Ammon's horn (tissue), 1 donor: Measurements from ENCODE around the gene ZNF646.

Experiments
- DNase-seq: peaks from one replicate; pipeline ENCODE4 v3.0.0-alpha.2; 2016; ENCODE audit warnings: low spot score

ZNF646 gene

DNA sequence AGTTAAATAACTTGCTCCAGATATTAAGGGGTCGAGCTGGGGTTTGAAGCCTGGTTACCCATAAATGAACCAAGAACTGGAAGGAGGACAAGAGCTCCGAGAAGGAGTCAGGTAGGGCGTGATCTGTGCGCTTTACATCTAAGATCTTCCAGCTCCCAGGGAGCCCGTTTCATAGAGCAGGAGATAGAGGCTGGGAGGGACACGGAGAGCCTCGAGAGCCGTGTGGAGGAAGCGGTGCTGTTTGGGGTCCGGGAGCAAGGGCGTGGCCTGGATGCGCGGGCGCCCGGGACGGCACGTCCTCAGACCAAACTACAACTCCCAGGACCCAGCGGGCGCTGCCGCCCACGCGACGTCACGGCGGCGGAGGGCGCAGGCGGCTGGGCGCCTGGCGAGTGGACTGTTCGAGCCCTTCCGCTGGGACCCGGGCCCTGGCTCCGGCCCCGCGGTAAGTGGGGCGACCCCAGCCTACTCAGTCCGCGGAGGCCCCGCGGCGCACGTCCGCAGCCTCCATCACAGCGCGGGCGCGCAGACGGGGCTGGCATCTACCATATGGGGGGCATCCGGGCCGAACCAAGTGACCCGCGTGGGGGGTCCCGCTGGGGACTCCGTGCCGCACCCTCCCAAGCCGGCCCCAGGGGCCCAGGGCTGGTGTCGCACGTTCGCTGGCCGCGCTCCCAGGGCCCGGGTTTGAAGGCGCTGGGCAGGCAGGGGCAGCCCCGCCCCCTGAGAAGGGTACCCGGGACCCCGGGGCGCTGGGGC is 34.0 kb downstream of the ZNF646 start, which contains the start of gene BCKDK:
TSS of gene BCKDK (plus strand) at position 352 of the 759 bp plus-strand sequence. CDS start 838 bp downstream, outside the sequence.
- peak; percentile 86 for DNase-seq

DNA sequence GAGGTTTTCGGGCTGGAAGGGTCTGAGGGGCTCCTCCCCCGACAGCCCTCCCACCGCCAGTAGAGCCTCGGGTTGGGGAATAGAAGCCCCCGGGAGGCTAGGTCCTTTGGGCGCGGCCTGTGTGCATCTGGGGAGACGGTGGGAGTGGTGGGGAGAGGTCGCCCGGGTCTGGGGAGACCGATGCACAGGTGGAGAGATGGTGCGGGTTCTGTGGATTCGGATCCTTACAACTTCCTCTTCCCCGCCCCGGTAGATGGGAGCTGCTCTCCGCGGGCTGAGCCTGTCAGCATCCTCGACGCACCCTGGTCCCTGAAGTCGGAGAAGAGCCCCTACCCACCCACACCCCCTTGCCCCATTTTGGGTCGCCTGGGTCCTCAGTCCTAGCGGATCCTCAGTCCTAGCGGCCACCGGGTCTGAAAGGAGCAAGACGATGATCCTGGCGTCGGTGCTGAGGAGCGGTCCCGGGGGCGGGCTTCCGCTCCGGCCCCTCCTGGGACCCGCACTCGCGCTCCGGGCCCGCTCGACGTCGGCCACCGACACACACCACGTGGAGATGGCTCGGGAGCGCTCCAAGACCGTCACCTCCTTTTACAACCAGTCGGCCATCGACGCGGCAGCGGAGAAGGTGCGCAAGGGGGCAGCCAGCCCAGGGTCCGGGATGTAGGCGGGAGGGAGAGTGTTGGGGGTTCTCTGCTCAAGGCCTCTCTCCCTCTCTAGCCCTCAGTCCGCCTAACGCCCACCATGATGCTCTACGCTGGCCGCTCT is 34.8 kb downstream of the ZNF646 start:
- no peak for DNase-seq

DNA sequence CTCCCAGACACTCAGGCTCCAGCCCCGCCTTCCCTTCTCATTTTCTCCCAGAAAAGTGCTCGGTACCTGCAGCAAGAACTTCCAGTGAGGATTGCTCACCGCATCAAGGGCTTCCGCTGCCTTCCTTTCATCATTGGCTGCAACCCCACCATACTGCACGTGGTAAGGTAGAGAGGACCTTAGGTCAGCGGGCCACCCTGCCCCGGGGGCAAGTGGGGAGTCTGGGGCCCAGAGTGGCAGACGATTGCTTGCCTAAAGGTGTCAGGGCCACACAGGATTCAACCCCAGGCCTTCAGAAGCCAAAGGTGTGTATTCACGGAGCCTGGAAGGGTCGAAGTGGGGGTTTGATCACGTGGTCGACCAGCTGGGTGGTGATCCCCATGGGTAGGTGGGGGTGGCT is 35.4 kb downstream of the ZNF646 start:
- DNase-seq, result no peak

DNA sequence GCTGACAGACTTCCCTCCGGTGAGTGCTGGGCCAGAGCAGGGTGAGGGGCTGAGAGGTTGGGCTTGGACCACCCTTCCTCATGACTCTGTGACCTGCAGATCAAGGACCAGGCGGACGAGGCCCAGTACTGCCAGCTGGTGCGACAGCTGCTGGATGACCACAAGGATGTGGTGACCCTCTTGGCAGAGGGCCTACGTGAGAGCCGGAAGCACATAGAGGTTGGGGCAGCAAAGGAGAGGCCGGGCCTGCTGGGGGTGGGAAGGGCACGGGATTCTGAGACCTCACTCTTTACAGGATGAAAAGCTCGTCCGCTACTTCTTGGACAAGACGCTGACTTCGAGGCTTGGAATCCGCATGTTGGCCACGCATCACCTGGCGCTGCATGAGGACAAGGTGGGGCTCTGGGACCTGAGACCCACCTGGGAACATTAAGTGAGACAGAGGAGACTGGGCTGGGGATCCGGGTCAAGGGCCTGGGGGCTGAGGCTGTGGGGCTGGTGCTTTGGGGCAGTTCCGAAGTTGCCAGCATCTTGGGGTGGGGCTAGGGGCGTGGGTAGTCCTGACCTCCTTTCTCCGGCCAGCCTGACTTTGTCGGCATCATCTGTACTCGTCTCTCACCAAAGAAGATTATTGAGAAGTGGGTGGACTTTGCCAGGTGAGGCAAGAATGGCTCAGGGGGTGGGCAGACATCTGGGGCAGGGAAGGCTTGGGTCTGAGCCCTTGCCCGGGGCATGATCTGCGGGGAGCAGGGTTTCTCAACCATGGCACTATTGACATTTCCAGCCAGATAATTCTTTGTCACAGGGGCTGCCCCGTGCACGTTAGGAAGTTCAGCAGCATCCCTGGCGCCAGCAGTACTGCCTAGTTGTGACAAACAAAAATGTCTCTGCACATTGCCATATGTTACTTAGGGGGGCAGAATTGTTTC is 36.1 kb downstream of the ZNF646 start:
- DNase-seq, result no peak

DNA sequence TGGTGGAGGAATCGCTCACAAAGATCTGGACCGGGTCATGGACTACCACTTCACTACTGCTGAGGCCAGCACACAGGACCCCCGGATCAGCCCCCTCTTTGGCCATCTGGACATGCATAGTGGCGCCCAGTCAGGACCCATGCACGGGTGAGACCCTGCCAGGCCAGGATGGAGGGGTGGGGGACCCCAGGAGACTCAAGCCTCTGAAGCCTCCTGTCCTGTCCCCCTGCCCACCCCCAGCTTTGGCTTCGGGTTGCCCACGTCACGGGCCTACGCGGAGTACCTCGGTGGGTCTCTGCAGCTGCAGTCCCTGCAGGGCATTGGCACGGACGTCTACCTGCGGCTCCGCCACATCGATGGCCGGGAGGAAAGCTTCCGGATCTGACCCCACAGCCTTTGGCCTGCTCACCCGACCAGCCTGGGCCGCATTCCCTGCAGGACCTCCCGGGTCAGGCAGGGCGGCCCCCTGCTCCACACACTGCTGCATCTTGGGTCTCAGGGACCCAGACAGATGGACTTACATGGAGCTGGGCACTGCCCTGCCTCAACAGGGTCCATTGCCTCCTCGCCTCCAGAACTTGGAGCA is 37.8 kb downstream of the ZNF646 start:
- DNase-seq, result no peak

DNA sequence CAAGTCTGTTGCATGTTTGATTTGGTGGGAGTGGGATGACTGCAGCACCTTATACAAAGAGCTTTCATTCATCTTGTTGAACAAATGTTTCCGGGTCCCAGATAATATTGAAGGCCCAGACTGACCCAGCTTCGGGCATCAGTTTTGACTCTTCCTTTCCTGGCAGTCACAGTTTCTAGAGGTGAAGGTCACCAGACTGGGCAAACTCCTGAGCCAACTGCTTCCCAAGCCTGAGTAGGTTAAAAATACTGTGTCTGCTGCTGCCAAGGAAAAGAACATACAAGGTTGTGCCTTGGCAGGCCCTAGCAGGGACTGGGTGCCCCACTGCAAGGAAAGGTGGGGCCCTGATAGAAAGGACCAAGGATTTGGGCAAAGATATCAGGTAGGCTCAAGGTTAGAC is 38.5 kb downstream of the ZNF646 start:
- DNase-seq, result no peak

DNA sequence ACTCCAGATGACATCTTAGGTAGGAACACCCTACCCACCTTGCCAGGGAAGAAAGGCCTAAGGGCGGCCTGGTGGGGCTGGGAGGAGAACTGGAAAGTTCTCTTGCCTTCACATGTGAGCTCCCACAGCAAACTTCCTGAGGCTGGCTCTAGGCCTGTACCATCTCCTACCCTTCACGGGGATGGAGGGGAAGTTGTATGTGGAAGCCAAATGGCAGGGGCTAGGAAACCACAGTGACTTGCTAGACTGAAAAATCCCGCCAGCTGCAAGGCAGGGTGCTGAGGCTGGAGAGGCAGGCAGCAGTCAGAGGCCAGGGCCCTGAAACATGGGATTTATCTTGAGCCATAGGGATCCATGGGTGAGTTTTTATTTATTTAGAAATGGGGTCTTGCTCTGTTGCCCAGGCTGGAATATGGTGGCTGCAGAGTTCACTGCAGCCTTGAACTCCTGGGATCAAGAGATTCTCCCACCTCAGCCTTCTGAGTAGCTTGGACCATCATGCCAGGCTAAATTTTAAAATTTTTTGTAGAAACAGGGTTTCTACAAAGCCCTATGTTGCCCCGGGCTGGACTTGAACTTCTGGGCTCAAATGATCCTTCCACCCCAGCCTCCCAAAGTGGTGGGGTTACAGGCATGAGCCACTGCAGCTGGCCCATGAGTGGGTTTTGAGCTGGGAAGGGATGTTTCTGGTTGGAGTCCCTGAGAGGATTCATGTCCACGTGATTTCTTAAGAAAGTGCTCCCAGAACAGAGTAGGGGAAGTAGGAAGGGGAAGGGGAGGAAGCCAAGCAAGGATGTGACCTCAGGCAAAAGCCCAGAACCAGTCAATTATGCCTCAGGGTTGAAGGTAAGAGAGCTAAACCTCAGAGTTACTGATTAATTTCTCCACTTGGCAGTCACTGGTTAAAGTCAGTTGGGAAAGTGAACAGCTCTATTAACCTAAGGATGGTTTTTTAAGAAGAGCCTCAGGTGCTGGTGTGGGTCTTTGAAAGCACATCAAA is 39.2 kb downstream of the ZNF646 start:
- DNase-seq, result peak; percentile 55

DNA sequence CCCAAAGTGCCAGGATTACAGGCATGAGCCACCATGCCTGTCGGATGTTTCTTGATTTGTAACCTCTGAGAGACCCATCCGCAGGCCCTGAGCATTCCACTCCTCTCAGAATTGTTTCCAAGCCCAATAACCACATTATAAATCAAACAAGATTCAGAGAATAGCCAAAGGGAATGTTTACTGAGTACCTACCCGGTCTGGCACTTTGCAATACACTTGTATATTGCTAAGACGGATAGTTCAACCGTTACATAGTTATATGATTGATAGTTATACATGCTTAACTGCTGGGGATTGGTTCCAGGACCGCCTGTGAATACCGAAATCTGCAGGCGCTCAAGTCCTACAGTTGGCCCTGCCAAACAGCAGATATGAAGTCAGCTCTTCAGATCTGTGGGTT is 40.2 kb downstream of the ZNF646 start:
- DNase-seq, result no peak

DNA sequence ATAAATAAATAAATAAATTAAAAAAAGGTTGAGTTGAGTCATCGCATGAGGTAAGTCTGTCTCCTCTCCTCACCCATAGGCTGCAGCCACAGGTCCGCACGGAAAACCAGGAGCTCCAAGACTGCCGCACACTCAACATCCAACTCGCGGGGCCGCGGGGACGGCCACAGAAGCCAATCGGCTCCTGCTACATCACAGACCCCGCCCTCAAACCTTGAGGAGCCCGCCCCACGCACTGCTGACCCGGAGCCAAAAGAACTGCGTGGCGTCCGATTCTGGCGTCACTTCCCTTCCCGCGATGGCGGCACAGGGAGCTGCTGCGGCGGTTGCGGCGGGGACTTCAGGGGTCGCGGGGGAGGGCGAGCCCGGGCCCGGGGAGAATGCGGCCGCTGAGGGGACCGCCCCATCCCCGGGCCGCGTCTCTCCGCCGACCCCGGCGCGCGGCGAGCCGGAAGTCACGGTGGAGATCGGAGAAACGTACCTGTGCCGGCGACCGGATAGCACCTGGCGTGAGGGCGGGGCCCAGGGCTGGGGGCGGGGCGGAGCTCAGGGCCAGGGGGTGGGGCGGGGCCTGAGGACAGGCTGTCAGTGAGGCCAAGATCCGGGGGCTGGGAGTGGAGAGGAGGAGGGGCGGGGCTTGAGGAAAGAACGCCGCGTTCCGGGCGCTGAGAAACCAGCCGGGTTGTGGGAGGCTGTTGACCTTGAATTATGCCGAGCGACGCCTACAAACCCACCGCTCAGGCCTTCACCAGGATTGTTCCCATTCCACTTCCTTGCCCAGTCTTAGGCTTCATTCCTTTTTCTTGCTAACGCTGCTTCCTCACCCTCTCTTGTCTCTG is 43.4 kb downstream of the ZNF646 start, which contains the start of gene KAT8:
TSS of gene KAT8 (plus strand) at position 281 of the 839 bp plus-strand sequence. CDS start at position 299, 18 bp downstream.
- peak; percentile 99 for DNase-seq

DNA sequence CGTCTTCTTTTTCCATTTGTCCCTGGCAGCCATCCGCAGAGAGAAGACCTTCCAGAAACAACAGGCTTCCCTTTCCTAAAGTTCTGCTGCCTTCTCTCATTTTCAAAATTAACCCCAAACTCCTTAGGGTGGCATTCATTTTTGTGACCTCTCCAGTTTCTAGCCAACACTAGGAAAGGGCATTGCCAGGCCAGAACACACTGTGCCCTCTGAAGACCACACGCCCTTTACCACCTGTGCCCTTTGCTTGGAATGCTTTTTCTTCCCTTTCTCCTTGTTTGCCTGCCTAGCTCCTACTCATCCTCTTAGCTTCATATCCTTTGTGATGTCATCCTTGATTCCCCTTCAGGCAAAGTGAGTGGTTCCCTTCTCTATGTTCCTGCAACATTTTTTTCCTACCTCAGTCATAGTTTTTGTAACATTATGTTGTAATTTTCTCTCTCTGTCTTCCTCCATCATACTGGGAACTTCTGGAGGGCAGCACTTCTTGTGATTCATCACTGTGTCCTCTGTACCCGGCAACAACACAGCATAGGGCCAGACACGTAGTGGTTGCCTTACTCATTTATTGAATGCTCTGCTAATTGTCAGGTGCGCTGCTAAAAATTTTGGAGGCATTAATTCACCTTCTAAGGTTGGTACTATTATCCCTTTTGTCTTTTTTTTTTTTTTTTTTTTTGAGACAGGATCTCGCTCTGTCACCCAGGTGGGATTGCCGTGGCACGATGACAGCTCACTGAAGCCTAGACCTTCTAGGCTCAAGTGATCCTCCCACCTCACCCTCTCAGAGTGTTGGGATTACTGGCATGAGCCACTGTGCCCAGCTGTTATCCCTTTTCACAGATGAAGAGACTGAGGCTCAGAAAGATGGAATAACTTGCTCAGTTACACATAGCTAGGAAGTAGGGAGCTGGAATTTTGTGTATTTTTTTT is 44.3 kb downstream of the ZNF646 start:
- DNase-seq, result no peak

DNA sequence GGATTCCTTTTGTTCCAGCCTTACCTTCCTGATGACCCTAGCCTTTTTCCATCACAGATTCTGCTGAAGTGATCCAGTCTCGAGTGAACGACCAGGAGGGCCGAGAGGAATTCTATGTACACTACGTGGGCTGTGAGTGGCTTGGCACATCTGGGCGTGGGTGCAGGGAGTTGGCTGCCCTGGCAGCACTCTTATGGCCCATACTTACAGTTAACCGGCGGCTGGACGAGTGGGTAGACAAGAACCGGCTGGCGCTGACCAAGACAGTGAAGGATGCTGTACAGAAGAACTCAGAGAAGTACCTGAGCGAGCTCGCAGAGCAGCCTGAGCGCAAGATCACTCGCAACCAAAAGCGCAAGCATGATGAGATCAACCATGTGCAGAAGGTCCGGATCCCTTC is 45.9 kb downstream of the ZNF646 start:
- no peak for DNase-seq

DNA sequence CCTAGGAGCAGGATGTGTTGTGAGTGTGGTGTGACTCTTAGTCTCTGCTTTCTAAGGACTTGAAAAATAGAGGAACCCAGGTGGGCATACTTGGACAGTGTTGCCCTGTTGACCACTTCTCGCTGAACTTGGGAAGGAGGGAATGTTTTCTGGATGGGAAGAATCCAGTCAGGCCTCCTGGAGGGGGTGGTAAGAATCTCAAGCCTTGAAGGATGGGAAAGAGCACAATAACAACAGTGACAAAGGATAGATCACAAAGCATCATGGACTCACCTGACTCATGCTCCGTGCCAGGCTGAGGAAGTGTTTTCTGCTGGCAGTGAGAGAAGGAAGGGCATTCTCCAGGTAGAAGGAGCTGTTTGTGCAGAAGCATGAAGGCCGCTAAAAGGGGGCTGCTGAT is 51.6 kb downstream of the ZNF646 start:
- no peak for DNase-seq

DNA sequence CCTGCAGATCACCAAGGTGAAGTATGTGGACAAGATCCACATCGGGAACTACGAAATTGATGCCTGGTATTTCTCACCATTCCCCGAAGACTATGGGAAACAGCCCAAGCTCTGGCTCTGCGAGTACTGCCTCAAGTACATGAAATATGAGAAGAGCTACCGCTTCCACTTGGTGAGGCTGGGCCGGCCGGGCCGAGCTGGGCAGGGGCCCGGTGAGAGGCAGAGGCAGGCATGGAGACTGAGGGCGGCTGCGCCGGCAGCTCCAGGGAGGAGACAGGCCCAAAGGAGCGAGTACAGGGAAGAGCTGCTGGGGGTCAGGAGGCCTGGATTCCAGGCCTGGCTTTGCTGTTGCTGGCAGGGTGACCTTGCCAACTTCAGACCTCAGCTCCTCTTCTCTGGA is 53.0 kb downstream of the ZNF646 start:
- no peak for DNase-seq

DNA sequence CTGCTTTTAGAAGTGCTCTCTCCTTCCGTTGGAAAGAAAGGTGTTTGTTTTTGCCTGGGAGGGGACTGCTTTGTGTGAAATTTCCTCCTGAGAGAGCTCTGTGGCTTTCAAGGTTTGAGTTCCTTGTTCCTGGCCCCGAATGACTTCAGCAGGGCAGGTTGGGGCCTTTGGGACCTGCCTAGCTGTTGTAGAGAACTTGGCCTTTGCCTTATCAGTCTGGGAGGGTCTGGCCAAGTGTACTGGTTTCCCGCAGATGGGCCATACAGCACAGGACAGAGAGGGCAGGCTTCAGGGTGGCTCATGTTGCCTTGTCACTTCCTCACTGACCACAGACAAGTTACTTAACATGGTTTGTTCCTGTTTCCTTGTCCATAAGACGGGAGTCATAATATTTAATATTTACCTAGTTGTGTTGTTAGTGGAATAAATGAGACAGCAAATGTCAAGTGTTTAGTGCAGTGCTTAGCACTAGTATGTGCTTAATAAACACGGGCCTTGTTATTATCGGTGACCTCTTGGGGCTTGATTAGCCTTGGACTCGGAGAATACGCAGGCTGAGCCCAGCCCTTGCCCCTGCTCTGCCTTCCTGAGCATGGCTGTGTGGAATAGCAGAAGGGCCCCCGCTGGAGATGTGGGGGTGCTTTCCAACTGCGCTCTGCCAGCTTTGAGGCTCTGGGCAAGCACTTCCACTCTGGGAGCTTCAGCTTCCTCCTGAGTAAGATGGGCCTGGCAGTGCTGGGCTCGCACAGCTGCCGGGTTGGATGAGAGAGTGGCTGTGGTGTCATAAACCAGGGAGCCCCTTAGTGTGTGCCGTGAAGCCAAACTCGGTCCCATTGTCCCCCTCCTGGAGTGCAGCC is 54.7 kb downstream of the ZNF646 start:
- DNase-seq, result peak; percentile 75

DNA sequence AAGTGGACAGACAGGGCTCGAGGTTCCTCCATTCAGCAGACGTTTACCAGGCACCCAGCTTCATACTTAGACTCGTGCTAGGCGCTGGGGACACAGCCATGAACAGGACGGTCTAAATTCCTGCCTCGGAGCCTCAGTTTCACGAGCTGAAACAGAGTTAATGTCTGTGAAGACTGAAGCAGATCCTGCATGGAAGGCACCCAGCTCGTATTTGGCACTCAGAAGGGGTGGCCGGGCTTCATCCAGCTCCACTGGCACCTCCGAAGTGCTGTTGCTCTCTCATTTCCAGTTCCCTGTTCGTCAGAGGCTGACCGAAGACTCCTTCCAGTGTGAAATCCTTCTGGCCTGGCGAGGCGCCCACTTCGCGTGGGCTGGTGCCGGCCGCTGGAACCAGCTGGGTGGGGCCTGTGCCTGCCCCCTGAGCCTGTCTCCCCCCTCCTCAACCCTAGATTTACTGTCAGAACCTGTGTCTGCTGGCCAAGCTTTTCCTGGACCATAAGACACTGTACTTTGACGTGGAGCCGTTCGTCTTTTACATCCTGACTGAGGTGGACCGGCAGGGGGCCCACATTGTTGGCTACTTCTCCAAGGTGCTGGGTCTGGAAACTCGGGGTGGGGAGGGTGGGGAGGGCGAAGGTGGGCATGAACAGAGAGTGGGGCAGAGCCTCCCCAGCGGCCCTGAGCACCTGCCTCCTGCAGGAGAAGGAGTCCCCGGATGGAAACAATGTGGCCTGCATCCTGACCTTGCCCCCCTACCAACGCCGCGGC is 55.5 kb downstream of the ZNF646 start:
- DNase-seq, result no peak

DNA sequence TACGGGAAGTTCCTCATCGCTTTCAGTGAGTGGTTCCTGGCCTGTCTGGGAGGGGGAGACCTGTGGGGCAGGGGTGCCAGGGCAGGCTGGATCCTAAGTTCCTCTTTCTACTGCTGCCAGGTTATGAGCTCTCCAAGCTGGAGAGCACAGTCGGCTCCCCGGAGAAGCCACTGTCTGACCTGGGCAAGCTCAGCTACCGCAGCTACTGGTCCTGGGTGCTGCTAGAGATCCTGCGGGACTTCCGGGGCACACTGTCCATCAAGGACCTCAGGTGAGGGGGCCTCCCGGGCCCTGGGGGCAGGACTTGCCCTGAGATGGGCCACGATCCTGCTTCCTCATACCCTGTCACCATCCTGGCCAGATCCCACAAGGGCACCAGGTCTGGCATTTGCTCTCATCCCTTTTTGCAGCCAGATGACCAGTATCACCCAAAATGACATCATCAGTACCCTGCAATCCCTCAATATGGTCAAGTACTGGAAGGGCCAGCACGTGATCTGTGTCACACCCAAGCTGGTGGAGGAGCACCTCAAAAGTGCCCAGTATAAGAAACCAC is 56.2 kb downstream of the ZNF646 start:
- no peak for DNase-seq
